Skin epidermis (tissue), 12 donors: ENCODE measurements around the gene FXYD7.
"Not testable (repeated sequence)": the region's sequence is repeated elsewhere in the genome, so short reads cannot be mapped to it uniquely, and the experiment has no call there.

Source experiments
- H3K27ac ChIP-seq, 21 experiments: fragments of 200-600 bp; sonication (generic) in 11 of 21; one replicate each; pipeline ENCODE4 v1.5.0; 2020; ENCODE audit warnings: mild to moderate bottlenecking in 3 of 21, inconsistent platforms in 2 of 21, moderate library complexity in 2 of 21
- H3K4me3 ChIP-seq, 7 experiments: fragments of 200-600 bp; sonication (generic) in 2 of 7; one replicate each; pipeline ENCODE4 v1.5.0; 2020; ENCODE audit warnings: inconsistent platforms in 2 of 7, mild to moderate bottlenecking in 2 of 7, moderate library complexity in 1 of 7

The FXYD7 gene, protein sequence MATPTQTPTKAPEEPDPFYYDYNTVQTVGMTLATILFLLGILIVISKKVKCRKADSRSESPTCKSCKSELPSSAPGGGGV

DNA sequence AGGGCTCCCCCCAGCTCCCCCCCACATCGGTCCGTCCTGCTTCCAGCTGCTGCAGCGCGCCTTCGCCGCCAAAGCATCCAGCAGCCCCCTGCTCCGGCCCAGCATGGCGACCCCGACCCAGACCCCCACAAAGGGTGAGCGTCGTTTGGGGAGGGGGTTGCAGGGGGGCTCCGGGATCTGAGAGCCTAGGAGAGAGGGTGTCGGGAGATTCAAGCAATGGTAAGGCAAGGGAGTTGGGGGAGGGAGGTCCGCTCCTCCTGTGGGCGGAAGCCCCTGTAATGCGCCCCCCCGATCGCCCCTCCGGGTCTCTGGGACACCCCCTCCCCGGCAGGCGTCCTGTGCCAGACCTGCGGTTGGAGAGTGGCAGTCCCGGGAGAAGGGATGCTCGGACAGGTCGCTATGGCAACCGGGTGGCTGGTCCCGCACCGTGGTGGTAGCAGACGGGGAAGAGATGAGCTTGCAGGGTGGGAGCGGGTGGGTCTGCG, at the start of gene FXYD7:
Gene FXYD7, plus strand, starts transcription at position 25 of the 485 bp plus-strand sequence. Its CDS starts 79 bp downstream, at position 104.
- H3K27ac ChIP-seq = peak within 1 kb of the TSS in 4 of 21 experiments; percentile 3 to 26 (median 16)
- H3K4me3 ChIP-seq = peak within 1 kb of the TSS in 3 of 7 experiments; percentile 2 to 9 (median 8)

DNA sequence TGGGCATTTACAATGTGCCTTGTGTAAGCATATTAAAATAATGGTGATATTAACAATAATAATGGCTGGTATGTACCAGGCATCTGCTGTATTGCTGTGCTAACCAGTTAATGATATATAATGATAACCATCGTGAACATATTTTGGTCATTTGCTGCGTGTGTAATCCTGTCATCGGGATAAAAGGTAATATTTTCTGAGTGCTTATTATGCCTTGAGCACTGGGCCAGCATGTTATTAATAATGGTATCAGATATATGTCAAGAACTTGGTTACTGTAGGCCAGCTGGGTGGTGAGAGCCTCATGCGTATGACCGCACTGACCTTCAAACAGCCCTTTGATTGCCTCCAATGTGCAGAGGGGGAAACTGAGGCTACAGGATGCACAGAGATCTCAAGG, 49.6 kb upstream of the FXYD7 start:
- H3K27ac ChIP-seq = peak overlapping the region in 1 of 21 experiments; percentile 42
- no peak overlapping the region for H3K4me3 ChIP-seq

DNA sequence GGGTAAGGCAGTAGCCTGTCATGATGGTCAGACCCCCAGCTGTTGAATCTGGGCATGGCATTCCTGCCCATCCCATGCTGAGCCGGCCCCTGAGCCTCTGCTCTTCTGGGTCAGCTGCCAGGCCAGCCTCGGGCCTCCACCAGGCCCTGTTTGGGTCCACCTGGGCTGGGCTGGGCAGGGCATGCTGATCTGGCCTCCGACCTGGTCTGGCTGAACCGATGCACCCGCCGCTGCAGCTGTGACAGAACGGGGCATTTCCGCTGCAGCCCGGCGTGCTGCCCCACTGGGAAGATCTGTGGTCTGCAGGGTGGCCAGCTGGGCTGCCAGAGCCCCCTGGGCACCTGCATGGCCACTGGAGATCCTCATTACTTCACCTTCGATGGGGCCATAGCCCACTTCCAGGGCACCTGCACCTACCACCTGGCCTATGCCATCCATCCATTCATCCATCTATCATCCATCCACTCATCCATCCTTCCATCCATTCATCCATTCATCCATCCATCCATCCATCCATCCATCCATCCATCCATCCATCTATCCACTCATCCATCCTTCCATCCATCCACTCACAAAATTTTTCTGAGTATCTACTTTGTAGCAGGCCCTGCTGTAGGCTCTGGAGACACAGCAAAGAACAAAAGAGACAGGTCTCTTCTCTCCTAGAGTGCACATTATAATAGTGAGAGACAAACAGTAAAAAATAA, 49.0 kb upstream of the FXYD7 start:
- H3K4me3 ChIP-seq = no peak overlapping the region
- H3K27ac ChIP-seq = no peak overlapping the region

DNA sequence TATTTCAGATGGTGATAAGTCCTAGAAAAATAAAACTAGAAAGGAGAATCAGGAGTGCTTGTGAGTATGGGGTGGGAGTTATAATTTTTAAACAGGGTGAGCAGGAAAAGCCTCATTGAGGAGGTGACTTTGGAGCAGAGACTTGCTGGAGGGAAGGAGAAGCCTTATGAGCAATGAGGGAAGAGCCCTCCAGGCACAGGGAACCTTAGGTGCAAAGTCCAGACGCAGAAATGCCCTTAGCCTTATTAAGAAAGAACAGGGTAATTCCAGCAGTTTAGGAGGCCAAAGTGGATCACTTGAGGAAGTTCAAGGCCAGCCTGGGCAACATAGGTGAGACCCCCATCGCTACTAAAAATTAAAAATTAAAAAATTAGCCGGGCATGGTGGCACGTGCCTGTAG, 48.4 kb upstream of the FXYD7 start:
- Histone ChIP-seq H3K4me3 (no peak overlapping the region), H3K27ac (no peak overlapping the region)

DNA sequence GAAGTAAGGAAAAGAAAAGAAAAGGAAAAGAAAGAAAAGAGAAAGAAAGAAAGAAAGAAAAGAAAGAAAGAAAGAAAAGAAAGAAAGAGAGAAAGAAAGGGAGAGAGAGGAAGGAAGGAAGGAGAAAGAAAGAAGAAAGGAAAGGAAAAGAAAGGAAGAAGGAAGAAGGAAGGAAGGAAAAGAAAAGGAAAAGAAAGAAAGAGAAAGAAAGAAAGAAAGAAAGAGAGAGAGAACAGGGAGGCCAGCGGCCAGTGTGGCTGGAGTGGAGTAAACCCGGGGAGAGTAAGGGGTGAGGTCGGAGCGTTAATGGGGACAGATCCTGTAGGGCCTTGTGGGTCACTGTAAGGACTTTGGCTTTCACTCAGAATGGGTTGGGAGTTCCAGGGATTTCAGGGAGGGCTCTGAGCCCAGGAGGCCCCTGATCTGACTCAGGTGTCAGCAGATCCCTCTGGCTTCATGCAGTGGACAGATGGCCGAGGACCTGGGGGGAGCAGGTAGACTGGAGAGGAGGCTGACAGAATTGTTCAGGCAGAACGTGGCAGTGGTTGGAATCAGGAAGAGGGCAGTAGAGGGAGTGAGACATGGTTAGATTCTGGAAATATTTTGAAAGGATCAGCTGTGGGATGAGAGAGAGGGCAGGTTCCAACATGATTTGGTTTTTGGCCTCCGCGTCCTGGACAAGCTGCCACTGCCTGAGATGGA, 47.2 kb upstream of the FXYD7 start:
- Histone ChIP-seq H3K27ac (peak overlapping the region in 11 of 21 experiments; percentile 16 to 68 (median 44)), H3K4me3 (no peak overlapping the region)

DNA sequence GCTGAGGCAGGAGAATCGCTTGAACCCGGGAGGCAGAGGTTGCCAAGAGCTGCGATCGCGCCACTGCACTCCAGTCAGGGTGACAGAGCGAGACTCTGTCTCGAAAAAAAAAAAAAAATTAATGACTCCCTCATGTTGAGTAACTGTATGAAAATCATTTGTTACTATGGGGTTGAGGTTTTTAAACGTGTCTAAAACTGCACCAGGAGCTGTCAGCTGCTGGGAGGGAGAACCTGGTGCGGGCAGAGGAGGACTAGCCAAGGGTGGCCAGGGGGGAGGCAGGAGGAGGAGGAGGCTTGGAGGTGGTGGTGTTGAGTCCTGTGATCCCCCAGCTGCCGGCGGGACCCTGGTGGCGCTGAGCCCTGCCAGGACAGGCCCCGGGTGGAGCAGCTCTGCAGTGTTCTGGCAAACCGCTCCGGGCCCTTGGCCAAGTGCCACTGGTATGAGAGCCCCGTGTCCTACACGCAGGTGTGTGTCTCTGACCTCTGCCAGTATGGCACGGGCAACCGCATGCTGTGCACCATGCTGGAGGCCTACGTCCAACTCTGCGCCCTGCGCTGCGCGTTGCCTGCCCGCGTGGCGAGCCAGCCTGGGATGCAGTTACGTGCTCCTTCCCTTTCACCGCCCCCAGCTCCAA, 44.5 kb upstream of the FXYD7 start:
- H3K27ac ChIP-seq = peak overlapping the region in 9 of 21 experiments; percentile 7 to 75 (median 30)
- no peak overlapping the region for H3K4me3 ChIP-seq

DNA sequence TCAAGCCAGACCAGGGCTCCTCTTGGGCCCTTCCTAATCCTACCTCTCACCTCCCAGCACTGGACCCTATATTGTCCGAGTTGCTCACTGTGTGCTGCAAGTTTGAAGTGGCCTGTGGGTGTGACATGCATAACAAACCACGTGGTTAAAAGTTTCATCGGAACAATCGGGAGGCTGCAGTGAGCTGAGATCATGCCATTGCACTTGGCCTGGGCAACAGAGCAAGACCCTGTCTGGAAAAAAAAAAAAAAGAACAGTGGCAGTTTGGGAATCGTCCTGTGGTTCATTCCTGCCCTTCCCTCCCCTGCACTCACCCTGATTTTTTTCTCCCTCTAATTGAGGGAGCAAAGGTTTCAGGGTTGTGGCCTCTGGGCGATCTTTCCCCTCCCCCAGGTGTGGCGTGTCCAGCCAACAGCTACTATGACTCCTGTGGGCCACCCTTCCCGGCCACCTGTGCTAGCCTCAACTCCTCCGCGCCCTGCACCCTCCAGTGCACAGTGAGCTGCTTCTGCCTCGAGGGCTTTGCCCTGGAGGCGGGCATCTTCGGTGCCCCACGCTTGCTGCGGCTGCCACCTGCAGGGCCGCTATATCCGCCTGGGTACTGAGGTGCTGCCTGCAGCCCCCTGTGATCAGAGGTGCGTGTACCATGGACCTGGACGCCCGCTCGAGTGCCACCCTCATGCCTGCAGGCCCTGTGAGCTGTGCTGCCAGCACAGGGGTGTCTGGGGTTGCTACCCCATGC, 43.7 kb upstream of the FXYD7 start:
- no peak overlapping the region for H3K4me3 ChIP-seq
- peak overlapping the region in 3 of 21 experiments; percentile 30 to 75 (median 37) for H3K27ac ChIP-seq

DNA sequence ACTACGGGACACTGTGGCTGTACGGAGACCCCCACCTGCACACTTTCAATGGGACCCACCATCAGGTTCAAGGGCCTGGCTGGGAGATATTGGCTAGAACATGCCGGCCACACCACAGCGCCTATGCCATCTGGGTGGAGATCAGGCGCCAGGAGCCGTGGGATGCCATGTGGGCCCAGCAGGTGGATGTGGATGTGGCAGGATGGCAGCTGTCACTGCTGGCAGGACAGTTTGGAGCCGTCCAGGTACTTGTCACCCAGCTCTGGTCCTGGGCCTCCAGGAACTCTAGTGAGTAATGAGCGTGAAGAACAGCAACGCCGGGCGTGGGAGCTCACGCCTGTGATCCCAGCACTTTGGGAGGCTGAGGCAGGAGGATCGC, 43.2 kb upstream of the FXYD7 start:
- Histone ChIP-seq H3K4me3 (no peak overlapping the region), H3K27ac (no peak overlapping the region)

DNA sequence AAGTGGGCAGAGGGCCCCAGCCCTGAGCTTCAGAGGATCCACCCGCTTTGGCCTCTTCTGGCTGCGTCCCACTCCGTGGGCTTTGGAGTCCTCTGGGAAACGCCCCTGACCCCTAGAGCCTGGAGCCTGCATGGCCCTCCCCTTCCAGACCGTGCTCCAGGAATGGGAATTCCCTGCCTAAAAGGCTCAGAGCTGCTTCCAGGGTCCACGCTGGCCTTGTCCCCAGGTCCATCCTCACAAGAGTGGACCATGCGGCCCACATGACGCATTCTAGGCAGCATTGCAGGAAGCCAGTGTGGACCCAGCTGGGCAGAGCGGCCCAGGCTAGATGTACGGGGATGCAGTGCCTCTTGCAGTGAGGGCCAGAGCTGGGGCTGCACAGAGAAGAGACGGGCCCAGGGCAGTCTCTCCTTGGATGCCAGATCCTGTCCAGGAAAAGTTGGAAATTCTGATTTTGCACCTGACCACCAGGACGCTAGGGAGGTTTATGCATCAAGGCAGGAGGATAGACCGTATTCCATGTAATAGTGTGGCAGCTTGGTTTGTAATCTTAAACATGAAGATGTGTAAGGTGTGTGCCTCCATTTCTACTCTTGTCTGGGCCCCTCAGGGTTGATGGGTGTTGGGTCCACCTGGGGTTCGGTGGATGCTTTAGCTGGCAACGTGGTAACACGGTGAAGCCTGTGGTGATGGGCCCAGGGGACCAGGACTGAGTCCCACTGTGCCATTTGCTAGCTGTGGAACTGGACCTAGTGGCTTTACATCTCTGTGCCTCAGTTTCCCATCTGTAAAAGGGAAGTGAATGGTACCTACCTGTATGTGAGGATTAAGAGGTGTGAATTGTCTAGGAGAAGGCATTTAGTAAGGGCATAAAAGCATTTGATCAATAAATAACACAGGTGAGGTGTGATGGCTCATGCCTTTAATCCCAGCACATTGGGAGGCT, 42.2 kb upstream of the FXYD7 start:
- no peak overlapping the region for H3K27ac ChIP-seq
- H3K4me3 ChIP-seq = no peak overlapping the region

DNA sequence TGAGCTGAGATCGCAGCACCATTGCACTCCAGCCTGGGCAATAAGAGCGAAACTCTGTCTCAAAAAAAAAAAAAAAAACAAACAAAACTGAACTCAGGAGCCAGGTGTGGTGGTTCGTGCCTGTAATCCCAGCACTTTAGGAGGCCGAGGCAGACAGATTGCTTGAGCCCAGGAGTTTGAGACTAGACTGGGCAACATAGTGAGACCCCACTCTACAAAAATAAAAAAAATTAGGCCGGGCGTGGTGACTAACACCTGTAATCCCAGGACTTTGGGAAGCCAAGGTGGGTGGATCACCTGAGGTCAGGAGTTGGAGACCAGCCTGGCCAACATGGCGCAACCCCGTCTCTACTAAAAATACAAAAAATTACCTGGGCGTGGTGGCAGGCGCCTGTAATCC, 41.1 kb upstream of the FXYD7 start:
- not testable (repeated sequence) for H3K27ac ChIP-seq, H3K4me3 ChIP-seq

DNA sequence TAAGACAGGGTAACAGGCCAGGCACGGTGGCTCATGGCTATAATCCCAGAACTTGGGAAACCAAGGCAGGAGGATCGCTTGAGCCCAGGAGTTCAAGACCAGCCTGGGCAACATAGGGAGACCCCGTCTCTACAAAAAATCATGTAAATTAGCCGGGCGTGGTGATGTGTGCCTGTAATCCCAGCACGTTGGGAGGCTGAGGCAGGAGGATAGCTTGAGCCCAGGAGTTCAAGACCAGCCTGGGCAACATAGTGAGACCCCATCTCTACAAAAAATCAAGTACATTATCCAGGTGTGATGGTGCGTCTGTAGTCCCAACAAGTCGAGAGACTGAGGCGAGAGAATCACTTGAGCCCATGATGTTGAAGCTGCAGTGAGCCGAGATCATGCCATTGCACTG, 39.4 kb upstream of the FXYD7 start:
- not testable (repeated sequence) for H3K27ac ChIP-seq, H3K4me3 ChIP-seq

DNA sequence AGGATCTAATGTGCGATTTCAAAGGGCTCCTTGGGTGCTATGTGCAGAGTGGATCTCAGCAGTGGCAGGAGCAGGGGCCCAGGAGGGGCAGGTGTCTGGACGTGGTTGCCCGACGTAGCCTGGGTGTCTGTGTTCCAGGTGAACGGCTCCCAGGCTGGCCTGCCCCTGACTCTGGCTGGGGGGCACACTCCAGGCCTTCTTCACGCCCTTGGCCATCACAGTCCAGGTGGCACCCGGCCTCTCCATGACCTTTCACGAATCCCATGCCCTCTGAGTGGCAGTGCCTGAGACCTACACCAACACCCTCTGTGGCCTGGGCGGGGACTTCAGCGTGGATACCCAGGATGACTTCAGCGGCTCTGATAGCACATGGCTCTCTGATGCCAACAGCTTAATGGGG, 38.7 kb upstream of the FXYD7 start:
- Histone ChIP-seq H3K27ac (no peak overlapping the region), H3K4me3 (no peak overlapping the region)

DNA sequence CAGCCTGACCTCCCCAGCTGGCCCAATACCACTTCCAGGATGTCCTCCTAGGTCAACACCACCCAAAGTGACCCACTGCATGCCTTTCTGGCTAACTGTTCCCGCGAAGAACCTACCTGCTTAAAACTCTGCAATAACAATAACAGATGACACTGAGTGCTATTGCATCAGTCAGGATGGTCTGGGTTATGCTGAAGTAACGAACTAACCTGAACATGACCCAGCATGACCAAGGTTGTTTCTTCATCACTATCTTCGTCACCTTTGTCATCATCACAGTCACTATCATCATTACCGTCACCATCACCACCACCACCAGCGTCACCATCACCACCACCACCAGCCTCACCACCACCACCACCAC, 38.0 kb upstream of the FXYD7 start:
- Histone ChIP-seq H3K27ac (no peak overlapping the region), H3K4me3 (no peak overlapping the region)

DNA sequence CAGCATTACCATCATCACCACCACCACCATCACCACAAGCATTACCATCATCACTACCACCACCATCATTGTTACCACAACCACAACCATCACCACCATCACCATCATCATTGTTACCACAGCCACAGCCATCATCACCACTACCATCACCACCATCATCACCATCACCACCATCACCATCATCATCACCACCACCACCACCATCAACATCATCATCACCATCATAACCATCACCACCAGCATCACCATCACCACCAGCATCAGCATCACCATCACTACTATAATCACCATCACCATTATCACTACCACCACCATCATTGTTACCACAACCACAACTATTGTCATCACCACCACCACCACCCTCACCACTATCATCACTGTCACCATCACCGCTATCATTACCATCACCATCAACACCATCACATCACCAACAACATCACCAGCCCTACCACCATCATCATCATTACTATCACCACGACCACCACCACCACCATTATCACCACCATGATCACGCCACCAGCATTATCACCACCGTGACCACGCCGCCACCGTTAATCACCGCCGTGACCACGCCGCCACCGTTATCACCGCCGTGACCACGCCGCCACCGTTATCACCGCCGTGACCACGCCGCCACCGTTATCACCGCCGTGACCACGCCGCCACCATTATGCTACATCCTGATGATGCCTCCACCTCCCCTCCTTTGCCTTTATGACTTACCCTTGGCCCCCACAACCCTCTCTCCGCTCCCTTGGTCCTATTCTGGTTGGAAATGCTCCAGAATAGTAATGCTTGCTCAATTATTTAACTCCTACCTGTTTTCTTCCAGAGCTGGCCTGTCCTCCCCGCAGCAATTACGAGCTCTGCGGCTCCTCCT, 37.4 kb upstream of the FXYD7 start:
- peak overlapping the region in 6 of 21 experiments; percentile 10 to 78 (median 66) for H3K27ac ChIP-seq
- no peak overlapping the region for H3K4me3 ChIP-seq

DNA sequence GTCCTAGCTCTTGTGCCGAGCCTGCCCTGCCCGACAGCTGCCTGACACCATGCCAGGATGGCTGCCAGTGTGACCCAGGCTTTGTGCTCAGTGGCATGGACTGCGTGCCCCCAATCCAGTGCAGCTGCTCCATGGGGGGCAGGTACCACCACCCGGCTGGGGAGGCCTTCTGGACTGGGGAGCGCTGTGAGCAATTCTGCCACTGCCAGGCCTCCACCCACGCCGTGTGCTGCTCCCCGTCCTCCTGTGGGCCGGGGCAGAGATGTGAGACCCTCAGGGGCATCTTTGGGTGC, 36.8 kb upstream of the FXYD7 start:
- H3K27ac ChIP-seq = peak overlapping the region in 7 of 21 experiments; percentile 10 to 78 (median 64)
- no peak overlapping the region for H3K4me3 ChIP-seq

DNA sequence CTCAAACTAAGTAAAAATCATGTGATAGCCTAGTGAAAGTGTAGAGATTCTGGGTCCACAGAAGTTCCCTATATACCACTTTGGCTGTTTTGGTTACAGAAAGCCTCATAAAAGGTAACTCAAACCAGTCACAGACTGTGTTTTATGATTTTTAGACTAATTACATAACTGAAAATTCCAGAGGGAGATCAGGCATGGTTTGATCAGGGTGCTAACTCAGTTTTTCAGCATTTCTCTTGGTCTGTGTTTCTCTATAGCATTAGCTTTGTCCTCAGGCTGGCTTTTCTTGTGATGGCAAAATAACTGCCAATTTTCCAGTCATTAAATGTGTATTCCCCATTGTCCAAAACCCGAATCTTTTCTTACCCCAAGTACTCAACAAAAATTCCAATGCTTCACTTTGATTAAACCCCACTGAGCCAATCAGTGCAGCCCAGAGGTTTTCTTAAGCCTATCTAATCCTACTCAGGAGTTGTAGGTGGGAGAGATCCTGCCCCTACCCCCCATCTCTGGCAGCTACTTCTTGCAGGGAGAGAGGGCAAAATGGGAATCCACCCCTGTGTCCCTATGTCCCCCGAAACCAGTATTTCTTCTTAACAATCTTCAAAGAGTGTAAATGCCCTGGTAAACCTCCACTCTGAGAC, 36.0 kb upstream of the FXYD7 start:
- H3K4me3 ChIP-seq = no peak overlapping the region
- H3K27ac ChIP-seq = peak overlapping the region in 13 of 21 experiments; percentile 7 to 78 (median 45)

DNA sequence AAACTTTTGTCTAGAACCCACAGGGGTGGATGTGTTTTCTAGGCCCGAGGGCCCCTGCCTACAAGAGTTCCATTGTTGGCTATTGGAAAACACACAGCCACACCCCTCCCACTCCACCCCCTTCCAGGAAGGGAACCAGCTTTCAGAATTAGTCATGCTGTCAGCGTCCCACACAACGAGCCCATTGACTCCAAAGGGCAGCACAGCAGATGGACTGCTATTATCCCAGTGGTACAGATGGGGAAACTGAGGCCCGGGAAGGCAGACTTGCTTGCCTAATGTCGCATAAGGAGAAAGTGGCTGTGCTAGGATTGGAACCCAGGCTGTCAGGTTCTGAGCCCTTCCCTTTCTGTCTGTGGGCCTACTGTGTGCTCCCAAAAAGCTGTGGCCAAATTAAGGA, 35.5 kb upstream of the FXYD7 start:
- Histone ChIP-seq H3K27ac (peak overlapping the region in 12 of 21 experiments; percentile 10 to 80 (median 49)), H3K4me3 (no peak overlapping the region)
